Activated T-helper 1 cell treated with anti-CD3 and anti-CD28 coated beads, Interleukin-12 subunit alpha, Interleukin-12 subunit beta, Interleukin-2, Interleukin-4 antibody, amounts not matched to agents 30 ng/mL and 10 ng/mL and 1 ng/mL, durations not matched to agents 14 hours and 24 hours and 36 hours (primary cell): Measurements from ENCODE around the gene CCDC69. TPM values are rescaled to one million over a fixed set of nuclear protein-coding genes. Genes with fewer than 3 reads are reported as not detected.
A peak's percentile ranks its signal among the peaks of the same experiment; 100 is the strongest.

Experiments
- DNase-seq: peaks from one replicate; pipeline ENCODE4 v3.0.0; 2021; ENCODE audit warnings: low spot score
- H3K27ac Mint-ChIP-seq: one replicate; pipeline ENCODE4 v1.8.0; 2021; ENCODE audit warnings: mild to moderate bottlenecking, mixed read lengths
- H3K27me3 Mint-ChIP-seq: one replicate; pipeline ENCODE4 v1.8.0; 2022; ENCODE audit warnings: mild to moderate bottlenecking, moderate library complexity, mixed read lengths; ENCODE audit not compliant: insufficient read depth
- H3K36me3 Mint-ChIP-seq: one replicate; pipeline ENCODE4 v1.8.0; 2021; ENCODE audit warnings: low read depth, mixed read lengths
- H3K4me1 Mint-ChIP-seq: one replicate; pipeline ENCODE4 v1.8.0; 2021; ENCODE audit warnings: low read depth, mixed read lengths
- H3K4me3 Mint-ChIP-seq: one replicate; pipeline ENCODE4 v1.8.0; 2021; ENCODE audit warnings: mild to moderate bottlenecking, moderate library complexity, mixed read lengths
- H3K9me3 Mint-ChIP-seq: one replicate; pipeline ENCODE4 v1.8.0; 2021; ENCODE audit warnings: mixed read lengths
- intact Hi-C: fragments of 100-400 bp; cut with micrococcal nuclease; formaldehyde crosslinking; loops from one replicate; pipeline ENCODE4 v1.15.1; 2024
- total RNA-seq: library from RNA; stranded (reverse); gene quantifications from 2 replicates; pipeline ENCODE4 v1.2.3, GENCODE V29; 2022

CCDC69 gene
- total RNA-seq, 1 donor from 2014 or later = 25.4 TPM

- no peaks in the 10 kb centered on the region for H3K9me3 Mint-ChIP-seq
- H3K4me3 Mint-ChIP-seq = no peak overlapping the region
- H3K27me3 Mint-ChIP-seq = no peaks in the 10 kb centered on the region
- no peak for DNase-seq
- intact Hi-C loops = no loop called here
- H3K4me1 Mint-ChIP-seq = peaks cover 62% of the 10 kb centered on the region
- peaks cover 65% of the 10 kb centered on the region for H3K36me3 Mint-ChIP-seq
- peak overlapping the region; percentile 59 for H3K27ac Mint-ChIP-seq
These were observed 86.6 kb downstream of the CCDC69 start for GRCh38 chr5:151137067-151137825.

DNA sequence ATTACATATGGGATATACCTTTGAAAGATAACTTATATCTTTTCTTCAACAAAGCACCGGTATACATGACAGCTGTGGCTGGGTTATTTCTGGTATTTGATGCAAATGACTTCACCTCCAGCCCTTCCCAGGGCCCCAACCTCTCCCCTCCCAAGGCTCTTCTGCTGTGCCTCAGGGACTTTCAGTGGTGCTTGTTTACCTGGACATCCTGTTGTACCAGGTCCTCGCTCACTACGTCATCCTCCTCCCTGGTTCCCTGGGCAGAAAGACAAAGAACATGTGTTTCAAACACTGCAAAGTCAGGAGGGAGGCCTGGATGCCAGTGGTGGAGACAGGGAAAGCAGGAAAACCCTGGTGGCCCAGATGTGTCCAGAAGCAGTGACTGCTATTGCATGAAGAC, 89.7 kb downstream of the CCDC69 start:
- H3K27me3 Mint-ChIP-seq = no peaks in the 10 kb centered on the region
- H3K27ac Mint-ChIP-seq = no peak overlapping the region
- H3K4me3 Mint-ChIP-seq = no peak overlapping the region
- no peaks in the 10 kb centered on the region for H3K9me3 Mint-ChIP-seq
- peaks cover 68% of the 10 kb centered on the region for H3K36me3 Mint-ChIP-seq
- peaks cover 56% of the 10 kb centered on the region for H3K4me1 Mint-ChIP-seq
- DNase-seq = no peak
- intact Hi-C loops = no loop called here

DNA sequence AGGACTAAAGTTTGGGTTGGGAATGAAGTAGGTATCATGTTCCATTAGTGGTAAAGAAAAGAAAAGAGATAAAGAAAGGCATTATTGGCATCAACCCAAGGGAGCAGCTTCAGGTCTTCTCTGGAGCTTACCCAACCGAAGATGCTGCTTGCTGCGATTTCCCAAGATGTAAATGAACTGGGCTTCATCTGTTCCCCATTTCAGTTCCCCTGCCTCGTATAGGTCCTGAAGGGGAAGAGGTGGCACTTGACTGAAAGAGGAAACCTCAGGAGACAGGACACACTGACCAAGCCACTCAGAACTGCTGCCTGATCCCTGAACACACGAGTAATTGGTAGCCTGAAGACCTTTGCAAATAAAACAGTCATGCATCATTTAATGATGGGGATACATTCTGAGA, 90.9 kb downstream of the CCDC69 start:
- Mint-ChIP-seq H3K4me3 (no peak overlapping the region), H3K9me3 (no peaks in the 10 kb centered on the region), H3K36me3 (peaks cover 67% of the 10 kb centered on the region), H3K27ac (no peak overlapping the region), H3K4me1 (peaks cover 51% of the 10 kb centered on the region), H3K27me3 (no peaks in the 10 kb centered on the region)
- intact Hi-C loops = no loop called here
- no peak for DNase-seq

Other genes with a start within 250 kb of the CCDC69 start
- not detected in 2 replicates for gene GPX3, start 203.5 kb downstream of the CCDC69 start, total RNA-seq
- 287 and 304 TPM in 2 replicates for gene TNIP1, start 143.1 kb downstream of the CCDC69 start, total RNA-seq
- gene ANXA6, start 66.3 kb downstream of the CCDC69 start, total RNA-seq = 286 and 301 TPM in 2 replicates
- gene GM2A, start 29.1 kb upstream of the CCDC69 start, total RNA-seq = 16.9 and 21.1 TPM in 2 replicates
- not detected in 2 replicates for gene SLC36A3, start 79.7 kb upstream of the CCDC69 start, total RNA-seq
- gene SLC36A2, start 123.5 kb upstream of the CCDC69 start, total RNA-seq = not detected in 2 replicates
- gene SLC36A1, start 223.5 kb upstream of the CCDC69 start, total RNA-seq = 5.8 and 7.9 TPM in 2 replicates